ENCODE results near the gene RSAD2.
A peak's percentile ranks its signal among the peaks of the same experiment; 100 is the strongest.

RSAD2 gene

GRCh38 chr2:6944555-6944954 lies 67.0 kb downstream of the RSAD2 start:
- H3K27me3 ChIP-seq (replicated peaks; ENCODE audit: control insufficient read depth, insufficient read depth, low read length): no peaks in the 10 kb centered on the region
- DNase-seq (ENCODE audit: extremely low read depth, insufficient read length): no peak
- TF ChIP-seq, protein P1, sequence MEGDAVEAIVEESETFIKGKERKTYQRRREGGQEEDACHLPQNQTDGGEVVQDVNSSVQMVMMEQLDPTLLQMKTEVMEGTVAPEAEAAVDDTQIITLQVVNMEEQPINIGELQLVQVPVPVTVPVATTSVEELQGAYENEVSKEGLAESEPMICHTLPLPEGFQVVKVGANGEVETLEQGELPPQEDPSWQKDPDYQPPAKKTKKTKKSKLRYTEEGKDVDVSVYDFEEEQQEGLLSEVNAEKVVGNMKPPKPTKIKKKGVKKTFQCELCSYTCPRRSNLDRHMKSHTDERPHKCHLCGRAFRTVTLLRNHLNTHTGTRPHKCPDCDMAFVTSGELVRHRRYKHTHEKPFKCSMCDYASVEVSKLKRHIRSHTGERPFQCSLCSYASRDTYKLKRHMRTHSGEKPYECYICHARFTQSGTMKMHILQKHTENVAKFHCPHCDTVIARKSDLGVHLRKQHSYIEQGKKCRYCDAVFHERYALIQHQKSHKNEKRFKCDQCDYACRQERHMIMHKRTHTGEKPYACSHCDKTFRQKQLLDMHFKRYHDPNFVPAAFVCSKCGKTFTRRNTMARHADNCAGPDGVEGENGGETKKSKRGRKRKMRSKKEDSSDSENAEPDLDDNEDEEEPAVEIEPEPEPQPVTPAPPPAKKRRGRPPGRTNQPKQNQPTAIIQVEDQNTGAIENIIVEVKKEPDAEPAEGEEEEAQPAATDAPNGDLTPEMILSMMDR (IDR thresholded peaks at IDR 0.05; ENCODE audit: insufficient read depth, low read length, poor library complexity, severe bottlenecking): no peak
- H3K36me3 ChIP-seq (ENCODE audit: control insufficient read depth, insufficient read depth, low read length): no peaks in the 10 kb centered on the region
- no peak overlapping the region for H3K4me3 ChIP-seq (replicated peaks; ENCODE audit: low read depth, low read length)

DNA sequence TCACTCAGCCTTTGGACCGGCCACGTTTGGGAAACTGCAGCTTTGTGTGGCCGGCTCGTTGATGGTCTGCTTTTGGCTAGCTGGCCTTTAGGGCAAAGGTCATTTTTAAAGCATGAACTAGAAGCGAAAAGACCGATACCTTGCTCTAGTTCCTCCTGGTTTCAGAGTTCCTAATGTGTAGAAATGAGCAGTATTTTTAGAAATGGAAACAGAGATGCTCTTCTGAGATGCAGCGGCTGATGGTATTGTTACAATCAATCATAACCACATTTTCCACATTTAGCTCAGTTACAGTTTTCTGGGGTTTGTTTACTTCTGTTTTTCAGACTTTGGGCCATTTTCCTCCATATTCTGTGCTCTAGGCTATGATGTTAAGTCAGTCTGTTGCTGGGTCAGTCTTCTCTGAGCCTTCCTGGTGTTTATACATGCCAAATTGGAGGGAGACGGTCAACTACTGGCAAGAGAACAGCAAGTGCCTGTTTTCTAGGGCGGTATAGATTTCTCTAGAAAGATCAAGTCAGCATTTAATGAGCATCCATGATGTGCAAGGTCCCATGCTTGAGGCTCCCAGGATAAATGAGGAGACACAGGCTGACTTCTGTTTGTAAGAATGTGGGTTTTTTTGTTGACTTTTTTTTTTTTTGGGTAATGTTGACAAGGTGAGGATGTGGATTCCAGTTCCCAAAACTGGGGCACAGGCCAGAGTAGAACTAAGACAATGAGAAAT lies 67.7 kb downstream of the RSAD2 start:
- Histone ChIP-seq H3K4me3 (replicated peaks; ENCODE audit: low read depth, low read length) (no peak overlapping the region), H3K36me3 (ENCODE audit: control insufficient read depth, insufficient read depth, low read length) (no peaks in the 10 kb centered on the region), H3K27me3 (replicated peaks; ENCODE audit: control insufficient read depth, insufficient read depth, low read length) (no peaks in the 10 kb centered on the region)
- TF ChIP-seq, protein P1 (IDR thresholded peaks at IDR 0.05; ENCODE audit: insufficient read depth, low read length, poor library complexity, severe bottlenecking): no peak
- DNase-seq (ENCODE audit: extremely low read depth, insufficient read length): peak; percentile 33

DNA sequence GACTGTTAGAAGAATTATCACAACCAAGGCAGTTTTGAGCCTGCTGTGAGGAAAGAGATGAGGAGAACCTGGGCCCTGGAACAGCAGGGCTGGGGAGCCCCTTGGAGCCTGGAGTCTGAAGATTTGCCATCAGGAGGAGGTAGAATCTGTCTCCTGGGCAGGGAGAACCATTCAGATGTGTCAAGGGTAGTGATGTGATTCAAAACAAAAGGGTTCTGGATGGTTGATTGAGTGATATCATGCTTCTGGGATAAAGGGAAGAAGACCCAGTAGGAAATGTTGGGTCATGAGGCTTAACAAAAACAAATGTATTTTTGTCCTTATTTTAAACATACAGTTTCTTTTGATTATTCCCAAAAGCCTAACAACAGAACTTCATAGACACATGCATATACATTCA lies 68.2 kb downstream of the RSAD2 start:
- no peak for DNase-seq (ENCODE audit: extremely low read depth, insufficient read length)
- H3K36me3 ChIP-seq (ENCODE audit: control insufficient read depth, insufficient read depth, low read length): no peaks in the 10 kb centered on the region
- H3K27me3 ChIP-seq (replicated peaks; ENCODE audit: control insufficient read depth, insufficient read depth, low read length): no peaks in the 10 kb centered on the region
- no peak overlapping the region for H3K4me3 ChIP-seq (replicated peaks; ENCODE audit: low read depth, low read length)
- TF ChIP-seq, protein P1 (IDR thresholded peaks at IDR 0.05; ENCODE audit: insufficient read depth, low read length, poor library complexity, severe bottlenecking): no peak

GRCh38 chr2:6946722-6947121 lies 69.1 kb downstream of the RSAD2 start:
- TF ChIP-seq, protein P1 (IDR thresholded peaks at IDR 0.05; ENCODE audit: insufficient read depth, low read length, poor library complexity, severe bottlenecking): no peak
- Histone ChIP-seq H3K4me3 (replicated peaks; ENCODE audit: low read depth, low read length) (no peak overlapping the region), H3K36me3 (ENCODE audit: control insufficient read depth, insufficient read depth, low read length) (no peaks in the 10 kb centered on the region), H3K27me3 (replicated peaks; ENCODE audit: control insufficient read depth, insufficient read depth, low read length) (no peaks in the 10 kb centered on the region)
- DNase-seq (ENCODE audit: extremely low read depth, insufficient read length): no peak

All from GM06990 (cell line).